ENCODE data around the gene PIK3CA.
"Not testable (repeated sequence)": the region's sequence is repeated elsewhere in the genome, so short reads cannot be mapped to it uniquely, and the experiment has no call there.

Gene PIK3CA

DNA sequence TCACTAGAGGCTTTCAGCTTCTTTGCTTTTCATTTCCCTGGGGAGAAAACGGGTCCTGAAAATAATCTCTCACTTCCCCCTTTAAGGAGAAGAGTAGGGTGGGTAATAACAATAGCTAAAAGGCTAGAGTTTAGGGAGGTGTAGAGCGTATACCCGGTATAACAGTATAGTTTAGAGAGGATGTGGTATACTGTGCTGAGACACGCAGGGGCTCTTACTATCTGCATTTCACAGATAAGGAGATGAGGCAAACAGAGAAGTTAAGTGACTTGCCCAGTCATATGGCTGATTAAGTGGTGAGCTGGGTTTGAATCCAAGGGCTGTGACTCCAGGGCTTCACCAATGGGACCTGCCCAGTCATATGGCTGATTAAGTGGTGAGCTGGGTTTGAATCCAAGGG is 117.7 kb downstream of the PIK3CA start:
- no peak for DNase-seq

- no peak for DNase-seq
Observed at GRCh38 chr3:179266701-179267211, 118.6 kb downstream of the PIK3CA start.

DNA sequence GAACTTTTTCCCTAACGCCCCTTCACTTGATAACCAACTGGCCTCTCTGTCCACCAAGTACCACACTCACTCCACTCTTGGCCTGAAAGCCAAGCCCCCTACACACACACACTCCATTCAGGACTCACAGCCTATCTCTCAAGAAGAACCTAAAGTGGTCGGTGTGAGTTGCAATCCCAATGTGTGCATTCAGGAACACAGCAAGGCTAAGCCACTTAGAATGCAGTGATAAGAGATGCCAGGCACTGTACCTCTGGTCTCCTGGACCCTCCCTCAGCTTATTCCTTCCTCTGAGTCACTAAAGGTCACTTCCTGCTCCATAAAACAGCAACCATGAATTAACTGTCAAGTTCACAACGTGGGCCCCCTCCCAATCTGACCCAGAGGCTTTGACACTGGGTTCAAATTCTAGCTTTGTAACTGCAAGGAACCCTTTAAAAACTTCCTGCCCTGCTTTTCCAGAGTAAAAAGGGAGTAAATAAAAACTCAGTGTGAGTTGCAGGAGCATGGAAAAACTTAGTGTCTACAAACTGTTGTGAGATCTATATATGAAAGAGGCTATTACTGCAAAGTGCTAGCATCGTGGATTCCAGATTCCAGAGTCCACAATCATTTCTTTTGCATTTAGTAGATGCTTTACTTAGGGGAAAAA is 120.4 kb downstream of the PIK3CA start:
- DNase-seq = peak; percentile 59

DNA sequence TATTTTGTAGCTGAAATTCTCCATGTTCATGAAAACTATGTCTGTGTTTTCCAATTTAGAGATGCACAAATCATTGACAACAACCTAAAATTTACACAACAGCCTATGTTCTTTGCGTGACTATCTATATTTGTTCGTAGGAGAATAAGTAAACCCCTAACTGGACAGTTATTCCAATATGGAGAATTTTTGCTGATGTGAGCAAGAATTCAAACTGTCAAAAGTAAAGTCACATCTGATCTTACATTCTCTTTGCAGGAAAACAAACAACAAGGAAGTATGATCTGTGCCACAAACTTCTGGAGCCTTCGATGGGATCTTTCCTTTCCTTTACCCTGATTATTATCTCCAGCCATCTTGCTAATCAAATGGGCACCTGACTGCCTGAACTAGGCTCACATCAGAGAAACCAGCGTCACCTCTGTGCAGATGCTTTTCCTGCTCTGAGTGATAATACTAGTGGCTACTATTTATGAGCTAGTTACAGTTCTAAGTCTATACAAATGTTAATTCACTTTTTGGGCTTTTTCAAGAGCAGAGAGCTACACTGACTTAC is 121.1 kb downstream of the PIK3CA start:
- DNase-seq = no peak

- DNase-seq = no peak
Observed at GRCh38 chr3:179272385-179272784, 124.2 kb downstream of the PIK3CA start.

GRCh38 chr3:179274434-179274833 is 126.3 kb downstream of the PIK3CA start:
- DNase-seq = not testable (repeated sequence)

DNA sequence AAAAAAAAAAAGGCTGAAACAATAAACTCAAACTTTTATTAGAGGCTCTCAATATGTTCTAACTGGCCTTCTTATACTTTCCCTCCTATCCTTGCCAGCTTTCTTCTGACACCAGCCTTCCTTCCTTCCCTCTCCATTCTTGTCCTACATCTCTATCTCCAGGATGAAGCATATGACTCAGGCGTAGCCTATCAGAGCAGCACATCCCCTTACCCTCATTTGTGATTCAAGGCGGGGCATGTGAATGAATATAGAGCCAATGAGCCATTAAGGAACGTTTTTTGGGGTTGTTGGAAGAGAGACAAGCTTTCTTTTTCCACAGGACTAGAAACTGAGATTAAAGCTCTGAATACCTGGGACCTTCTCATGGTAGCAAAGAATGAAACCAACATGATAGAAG is 127.8 kb downstream of the PIK3CA start:
- no peak for DNase-seq

- DNase-seq = no peak
Observed at GRCh38 chr3:179276743-179277142, 128.6 kb downstream of the PIK3CA start.

- no peak for DNase-seq
Observed at GRCh38 chr3:179278151-179278550, 130.0 kb downstream of the PIK3CA start.

DNA sequence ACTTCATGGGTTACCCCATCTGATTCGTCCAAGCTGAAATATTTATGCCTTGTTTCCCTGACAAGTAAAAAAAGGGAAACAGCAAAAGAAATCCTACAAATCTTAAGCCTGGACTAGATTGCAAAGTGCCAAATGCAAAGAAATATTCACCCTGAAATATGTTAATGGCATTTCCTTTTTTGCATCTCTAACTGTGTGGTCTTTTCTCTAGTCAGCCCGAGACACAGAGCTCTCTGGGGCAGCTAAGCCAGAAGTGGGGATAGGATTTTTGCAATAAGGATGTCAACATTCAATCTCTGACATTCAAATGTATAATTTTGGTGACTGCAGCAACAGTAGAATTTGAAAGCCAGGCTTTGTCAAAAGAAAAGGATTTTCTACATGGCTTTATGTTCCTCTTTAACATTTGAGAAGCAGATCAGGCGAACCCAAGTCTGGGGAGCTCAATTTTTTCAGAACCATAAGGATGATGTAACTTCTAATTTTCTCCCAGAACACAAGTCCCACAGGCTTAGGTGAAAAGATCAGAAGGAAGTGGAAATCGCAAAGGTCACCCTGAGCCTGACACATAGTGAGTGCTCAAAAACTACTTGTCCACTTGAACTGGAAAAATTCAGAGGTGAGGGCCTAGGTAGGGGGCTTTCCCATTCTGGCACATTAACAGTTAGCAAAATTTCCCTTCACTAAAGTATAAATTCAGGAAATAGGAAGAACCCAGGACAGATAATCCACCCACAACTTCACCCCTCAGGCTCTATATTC is 131.0 kb downstream of the PIK3CA start:
- DNase-seq = no peak

GRCh38 chr3:179279837-179280236 is 131.7 kb downstream of the PIK3CA start:
- no peak for DNase-seq

DNA sequence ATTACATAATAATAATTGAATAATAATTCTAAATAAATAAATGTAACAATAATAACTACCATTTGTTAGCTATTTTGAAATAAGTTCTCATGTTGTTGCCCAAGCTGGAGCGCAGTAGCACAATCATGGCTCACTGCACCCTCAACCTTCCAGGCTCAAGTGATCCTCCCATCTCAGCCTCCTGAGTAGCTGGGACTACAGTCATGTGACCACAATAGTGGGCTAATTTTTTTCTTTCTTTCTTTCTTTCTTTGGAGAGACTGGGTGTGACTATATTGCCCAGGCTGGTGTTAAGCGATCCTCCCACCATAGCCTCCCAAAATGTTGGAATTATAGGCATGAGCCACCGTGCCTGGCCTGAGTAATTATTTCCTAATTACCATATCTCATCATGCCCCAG is 133.7 kb downstream of the PIK3CA start:
- DNase-seq = no peak

GRCh38 chr3:179286331-179286730 is 138.2 kb downstream of the PIK3CA start:
- DNase-seq = no peak

DNA sequence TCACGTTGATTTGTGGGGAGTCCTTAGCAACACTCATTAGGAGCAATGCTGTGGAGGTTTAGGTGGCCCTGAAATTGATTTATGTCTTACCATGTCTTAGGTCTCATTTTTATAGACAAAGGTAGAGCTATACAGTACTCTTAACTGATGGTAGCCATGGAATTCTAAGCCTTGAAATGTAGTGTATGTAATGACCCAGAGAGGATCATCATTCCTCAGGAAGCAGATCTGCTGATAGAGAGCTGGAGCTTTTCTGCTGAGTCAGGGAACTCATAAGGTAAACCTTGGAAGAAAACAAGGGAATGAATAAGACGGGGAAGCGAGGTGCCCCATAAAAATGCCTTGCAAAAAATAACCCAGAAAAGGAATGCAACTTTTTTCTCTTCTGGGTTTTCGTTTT is 140.7 kb downstream of the PIK3CA start:
- DNase-seq = no peak

DNA sequence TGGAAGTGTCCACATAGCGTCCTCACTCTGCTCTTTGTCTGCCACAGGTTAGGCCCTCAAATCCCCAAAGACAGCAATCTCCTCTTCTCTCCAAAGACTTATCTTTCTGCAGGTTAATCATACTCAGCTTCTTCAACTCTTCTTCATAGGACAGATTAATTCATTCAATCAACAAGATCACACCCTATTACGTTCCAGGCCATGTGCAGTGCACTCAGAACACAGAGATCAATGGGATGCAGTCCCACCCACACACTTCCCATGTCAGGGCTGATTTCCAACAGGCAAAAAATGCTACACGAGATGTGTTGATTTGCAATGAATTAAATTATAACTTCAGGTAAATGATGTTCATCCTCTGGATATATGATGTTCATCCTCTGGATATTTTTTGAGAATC is 141.1 kb downstream of the PIK3CA start:
- no peak for DNase-seq
